SU-DHL-6 (cell line): ENCODE measurements around the gene PARVB.

Source experiments
- H2AFZ ChIP-seq: fragments of 200-600 bp; sonication (generic); 2 replicates; pipeline ENCODE4 v1.6.1; 2014; ENCODE audit warnings: low read depth, mild to moderate bottlenecking, moderate library complexity, mixed read lengths, antibody characterized with exemption, low read length; ENCODE audit not compliant: severe bottlenecking
- H3F3A ChIP-seq: fragments of 200-600 bp; shearing (Covaris generic); 2 replicates; pipeline ENCODE4 v1.6.0; 2016; ENCODE audit warnings: antibody characterized with exemption, mild to moderate bottlenecking; ENCODE audit not compliant: insufficient read depth
- H3K27ac ChIP-seq: fragments of 200-600 bp; sonication (generic); 2 replicates; pipeline ENCODE4 v1.5.1; 2016; ENCODE audit warnings: low read depth, mild to moderate bottlenecking, low read length, moderate library complexity, mixed read lengths
- H3K27me3 ChIP-seq: fragments of 200-600 bp; sonication (generic), shearing (Covaris generic); 2 replicates; pipeline ENCODE4 v1.6.0; 2014; ENCODE audit warnings: mild to moderate bottlenecking, low read length
- H3K36me3 ChIP-seq: fragments of 200-600 bp; sonication (generic); 2 replicates; pipeline ENCODE4 v1.6.1; 2014; ENCODE audit warnings: mild to moderate bottlenecking, low read length, mixed read lengths
- H3K4me2 ChIP-seq: fragments of 300-600, 200-600 bp; shearing (Covaris generic), sonication (generic); 2 replicates; pipeline ENCODE4 v1.6.0; 2014; ENCODE audit warnings: low read length, low read depth, mild to moderate bottlenecking; ENCODE audit not compliant: poor library complexity, severe bottlenecking
- H3K4me3 ChIP-seq: fragments of 200-600 bp; sonication (generic); 2 replicates; pipeline ENCODE4 v1.5.1; 2014; ENCODE audit warnings: antibody characterized with exemption, low read length, mild to moderate bottlenecking, mixed read lengths; ENCODE audit not compliant: insufficient read depth, poor library complexity, severe bottlenecking
- H3K79me2 ChIP-seq: fragments of 200-600 bp; sonication (generic); 2 replicates; pipeline ENCODE4 v1.6.1; 2014; ENCODE audit warnings: mild to moderate bottlenecking, low read length, moderate library complexity; ENCODE audit not compliant: insufficient read depth
- H3K9ac ChIP-seq: fragments of 200-600 bp; sonication (generic); 2 replicates; pipeline ENCODE4 v1.7.0; 2014; ENCODE audit warnings: mild to moderate bottlenecking, low read length
- H3K9me2 ChIP-seq: fragments of 200-600 bp; sonication (generic); replicated peaks from 2 replicates; pipeline ENCODE4 v1.6.1; 2014; ENCODE audit warnings: low read length; ENCODE audit not compliant: insufficient read depth
- H3K9me3 ChIP-seq: fragments of 200-600 bp; sonication (generic); 2 replicates; pipeline ENCODE4 v1.6.1; 2014; ENCODE audit warnings: low read length, mixed read lengths; ENCODE audit not compliant: insufficient read depth
- H4K20me1 ChIP-seq: fragments of 200-600 bp; sonication (generic); 2 replicates; pipeline ENCODE4 v1.6.1; 2014; ENCODE audit warnings: low read depth, mild to moderate bottlenecking, antibody characterized with exemption, low read length, moderate library complexity, mixed read lengths
- EZH2phosphoT487 ChIP-seq: fragments of 200-600 bp; sonication (generic), shearing (Covaris generic); conservative IDR thresholded peaks from 2 replicates; pipeline ENCODE4 v1.6.1; 2018; ENCODE audit warnings: mild to moderate bottlenecking, antibody characterized with exemption, low read length, moderate library complexity, mixed read lengths
- TF ChIP-seq, protein P1 (sequence below): fragments of 200-600 bp; sonication (generic); IDR thresholded peaks from one replicate; pipeline ENCODE4 v1.5.1; 2017; ENCODE audit warnings: antibody characterized with exemption, mild to moderate bottlenecking, low read length, moderate library complexity; ENCODE audit not compliant: insufficient read depth, poor library complexity, severe bottlenecking

The PARVB gene

GRCh38 chr22:44119669-44120313 is 95.7 kb downstream of the PARVB start:
- H3K9me2 ChIP-seq = no peaks in the 10 kb centered on the region

DNA sequence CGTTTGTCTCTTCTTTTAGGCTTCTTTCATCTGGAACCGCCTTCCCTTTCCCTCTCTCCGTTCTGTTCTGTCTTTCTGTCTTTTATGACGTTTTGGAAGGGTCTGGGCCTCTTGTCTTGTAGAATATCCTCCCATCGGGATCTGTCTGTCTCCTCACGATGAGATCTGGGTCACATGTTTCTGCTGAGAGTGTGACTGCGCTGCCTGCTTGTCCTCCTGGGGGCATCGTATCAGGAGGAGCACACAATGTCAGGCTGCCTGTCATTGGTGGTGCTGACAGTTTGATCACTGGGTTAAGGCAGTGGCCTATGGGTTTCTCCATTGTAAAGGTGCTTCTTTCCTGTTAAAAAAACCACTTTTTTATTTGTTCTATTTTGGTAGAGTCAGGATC is 96.2 kb downstream of the PARVB start:
- H3K36me3 ChIP-seq = no peaks in the 10 kb centered on the region
- H3K27me3 ChIP-seq = no peaks in the 10 kb centered on the region
- TF ChIP-seq EZH2phosphoT487 = no peak
- TF ChIP-seq, protein P1, sequence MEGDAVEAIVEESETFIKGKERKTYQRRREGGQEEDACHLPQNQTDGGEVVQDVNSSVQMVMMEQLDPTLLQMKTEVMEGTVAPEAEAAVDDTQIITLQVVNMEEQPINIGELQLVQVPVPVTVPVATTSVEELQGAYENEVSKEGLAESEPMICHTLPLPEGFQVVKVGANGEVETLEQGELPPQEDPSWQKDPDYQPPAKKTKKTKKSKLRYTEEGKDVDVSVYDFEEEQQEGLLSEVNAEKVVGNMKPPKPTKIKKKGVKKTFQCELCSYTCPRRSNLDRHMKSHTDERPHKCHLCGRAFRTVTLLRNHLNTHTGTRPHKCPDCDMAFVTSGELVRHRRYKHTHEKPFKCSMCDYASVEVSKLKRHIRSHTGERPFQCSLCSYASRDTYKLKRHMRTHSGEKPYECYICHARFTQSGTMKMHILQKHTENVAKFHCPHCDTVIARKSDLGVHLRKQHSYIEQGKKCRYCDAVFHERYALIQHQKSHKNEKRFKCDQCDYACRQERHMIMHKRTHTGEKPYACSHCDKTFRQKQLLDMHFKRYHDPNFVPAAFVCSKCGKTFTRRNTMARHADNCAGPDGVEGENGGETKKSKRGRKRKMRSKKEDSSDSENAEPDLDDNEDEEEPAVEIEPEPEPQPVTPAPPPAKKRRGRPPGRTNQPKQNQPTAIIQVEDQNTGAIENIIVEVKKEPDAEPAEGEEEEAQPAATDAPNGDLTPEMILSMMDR = no peak

More at GRCh38 chr22:44119669-44120313, 95.7 kb downstream of the PARVB start:
- Histone ChIP-seq H3K27ac (no peak overlapping the region), H3F3A (no peaks in the 10 kb centered on the region), H3K9ac (no peak overlapping the region), H3K9me3 (no peaks in the 10 kb centered on the region), H4K20me1 (no peaks in the 10 kb centered on the region), H2AFZ (no peak overlapping the region), H3K79me2 (no peaks in the 10 kb centered on the region), H3K27me3 (no peaks in the 10 kb centered on the region), H3K36me3 (no peaks in the 10 kb centered on the region), H3K4me2 (no peak overlapping the region), H3K4me3 (no peak overlapping the region)
- TF ChIP-seq, protein P1 = no peak
- no peak for TF ChIP-seq EZH2phosphoT487

GRCh38 chr22:44125421-44125820 is 101.3 kb downstream of the PARVB start:
- Histone ChIP-seq H3K27me3 (no peaks in the 10 kb centered on the region), H3K9ac (no peak overlapping the region), H3K9me2 (no peaks in the 10 kb centered on the region), H3F3A (no peaks in the 10 kb centered on the region), H4K20me1 (no peaks in the 10 kb centered on the region), H3K4me3 (no peak overlapping the region), H3K36me3 (no peaks in the 10 kb centered on the region), H3K4me2 (no peak overlapping the region), H3K9me3 (peaks cover 12% of the 10 kb centered on the region; the same call in 1 of the 2 replicates), H3K27ac (no peak overlapping the region), H3K79me2 (no peaks in the 10 kb centered on the region), H2AFZ (no peak overlapping the region)
- TF ChIP-seq, protein P1 = no peak
- no peak for TF ChIP-seq EZH2phosphoT487

More for the DNA sequence above, 96.2 kb downstream of the PARVB start:
- H3K4me3 ChIP-seq = no peak overlapping the region
- H3K9me3 ChIP-seq = no peaks in the 10 kb centered on the region
- H2AFZ ChIP-seq = no peak overlapping the region
- no peak overlapping the region for H3K4me2 ChIP-seq
- H4K20me1 ChIP-seq = no peaks in the 10 kb centered on the region
- no peaks in the 10 kb centered on the region for H3K9me2 ChIP-seq
- no peak overlapping the region for H3K9ac ChIP-seq
- H3K27ac ChIP-seq = no peak overlapping the region
- H3F3A ChIP-seq = no peaks in the 10 kb centered on the region
- no peaks in the 10 kb centered on the region for H3K79me2 ChIP-seq
